Activated naive CD8-positive, alpha-beta T cell (primary cell): ENCODE results near the gene SMOC2.

Experiments used
- H3K27ac Mint-ChIP-seq: one replicate; pipeline ENCODE4 v1.8.0; 2021; ENCODE audit warnings: mixed read lengths
- H3K27me3 Mint-ChIP-seq: one replicate; pipeline ENCODE4 v1.8.0; 2021; ENCODE audit warnings: mixed read lengths
- H3K36me3 Mint-ChIP-seq: one replicate; pipeline ENCODE4 v1.8.0; 2021; ENCODE audit warnings: mixed read lengths
- H3K4me1 Mint-ChIP-seq: one replicate; pipeline ENCODE4 v1.8.0; 2021; ENCODE audit warnings: low read depth, mixed read lengths
- H3K4me3 Mint-ChIP-seq: one replicate; pipeline ENCODE4 v1.8.0; 2021; ENCODE audit warnings: mild to moderate bottlenecking, mixed read lengths
- H3K9me3 Mint-ChIP-seq: one replicate; pipeline ENCODE4 v1.8.0; 2021; ENCODE audit warnings: low read depth, mixed read lengths

The SMOC2 gene

GRCh38 chr6:168450917-168451316 is 9.9 kb downstream of the SMOC2 start:
- H3K27me3 Mint-ChIP-seq, result peaks cover 12% of the 10 kb centered on the region
- no peaks in the 10 kb centered on the region for H3K4me1 Mint-ChIP-seq
- no peak overlapping the region for H3K27ac Mint-ChIP-seq
- no peaks in the 10 kb centered on the region for H3K36me3 Mint-ChIP-seq
- no peak overlapping the region for H3K4me3 Mint-ChIP-seq
- no peaks in the 10 kb centered on the region for H3K9me3 Mint-ChIP-seq

GRCh38 chr6:168451805-168452517 is 11.0 kb downstream of the SMOC2 start:
- Mint-ChIP-seq H3K9me3 (no peaks in the 10 kb centered on the region), H3K36me3 (no peaks in the 10 kb centered on the region), H3K27ac (no peak overlapping the region)

GRCh38 chr6:168452685-168453377 is 11.8 kb downstream of the SMOC2 start:
- no peaks in the 10 kb centered on the region for H3K36me3 Mint-ChIP-seq
- no peak overlapping the region for H3K27ac Mint-ChIP-seq
- no peaks in the 10 kb centered on the region for H3K4me1 Mint-ChIP-seq
- H3K27me3 Mint-ChIP-seq, result peaks cover 9% of the 10 kb centered on the region
- H3K9me3 Mint-ChIP-seq, result no peaks in the 10 kb centered on the region
- no peak overlapping the region for H3K4me3 Mint-ChIP-seq

More at GRCh38 chr6:168451805-168452517, 11.0 kb downstream of the SMOC2 start:
- Mint-ChIP-seq H3K4me3 (no peak overlapping the region), H3K27me3 (peaks cover 9% of the 10 kb centered on the region), H3K4me1 (no peaks in the 10 kb centered on the region)

GRCh38 chr6:168455847-168456530 is 15.0 kb downstream of the SMOC2 start:
- no peak overlapping the region for H3K4me3 Mint-ChIP-seq
- H3K4me1 Mint-ChIP-seq, result no peaks in the 10 kb centered on the region
- H3K27me3 Mint-ChIP-seq, result peaks cover 6% of the 10 kb centered on the region
- no peaks in the 10 kb centered on the region for H3K36me3 Mint-ChIP-seq
- no peaks in the 10 kb centered on the region for H3K9me3 Mint-ChIP-seq
- no peak overlapping the region for H3K27ac Mint-ChIP-seq

- Mint-ChIP-seq H3K9me3 (no peaks in the 10 kb centered on the region), H3K27ac (no peak overlapping the region), H3K4me1 (no peaks in the 10 kb centered on the region), H3K36me3 (no peaks in the 10 kb centered on the region), H3K27me3 (peaks cover 4% of the 10 kb centered on the region), H3K4me3 (no peak overlapping the region)
Measured at GRCh38 chr6:168456907-168457652, 16.1 kb downstream of the SMOC2 start.

GRCh38 chr6:168457653-168457934 is 16.6 kb downstream of the SMOC2 start:
- H3K4me1 Mint-ChIP-seq, result no peaks in the 10 kb centered on the region
- peaks cover 4% of the 10 kb centered on the region for H3K27me3 Mint-ChIP-seq
- no peak overlapping the region for H3K27ac Mint-ChIP-seq
- no peaks in the 10 kb centered on the region for H3K9me3 Mint-ChIP-seq
- no peaks in the 10 kb centered on the region for H3K36me3 Mint-ChIP-seq
- H3K4me3 Mint-ChIP-seq, result no peak overlapping the region

GRCh38 chr6:168458101-168458500 is 17.1 kb downstream of the SMOC2 start:
- H3K36me3 Mint-ChIP-seq, result no peaks in the 10 kb centered on the region
- H3K27me3 Mint-ChIP-seq, result peaks cover 4% of the 10 kb centered on the region
- no peak overlapping the region for H3K27ac Mint-ChIP-seq
- H3K4me1 Mint-ChIP-seq, result no peaks in the 10 kb centered on the region
- no peak overlapping the region for H3K4me3 Mint-ChIP-seq
- H3K9me3 Mint-ChIP-seq, result no peaks in the 10 kb centered on the region

GRCh38 chr6:168459572-168459971 is 18.6 kb downstream of the SMOC2 start:
- no peak overlapping the region for H3K27ac Mint-ChIP-seq
- no peaks in the 10 kb centered on the region for H3K36me3 Mint-ChIP-seq
- no peaks in the 10 kb centered on the region for H3K27me3 Mint-ChIP-seq
- no peaks in the 10 kb centered on the region for H3K9me3 Mint-ChIP-seq
- H3K4me1 Mint-ChIP-seq, result no peaks in the 10 kb centered on the region
- H3K4me3 Mint-ChIP-seq, result no peak overlapping the region

GRCh38 chr6:168462289-168462853 is 21.4 kb downstream of the SMOC2 start:
- H3K4me1 Mint-ChIP-seq, result no peaks in the 10 kb centered on the region
- H3K27ac Mint-ChIP-seq, result no peak overlapping the region
- no peaks in the 10 kb centered on the region for H3K27me3 Mint-ChIP-seq
- no peaks in the 10 kb centered on the region for H3K9me3 Mint-ChIP-seq
- no peak overlapping the region for H3K4me3 Mint-ChIP-seq
- no peaks in the 10 kb centered on the region for H3K36me3 Mint-ChIP-seq

GRCh38 chr6:168464546-168464945 is 23.6 kb downstream of the SMOC2 start:
- Mint-ChIP-seq H3K27me3 (no peaks in the 10 kb centered on the region), H3K36me3 (no peaks in the 10 kb centered on the region), H3K27ac (no peak overlapping the region), H3K9me3 (no peaks in the 10 kb centered on the region), H3K4me3 (no peak overlapping the region), H3K4me1 (no peaks in the 10 kb centered on the region)

GRCh38 chr6:168468045-168468444 is 27.1 kb downstream of the SMOC2 start:
- Mint-ChIP-seq H3K36me3 (no peaks in the 10 kb centered on the region), H3K9me3 (no peaks in the 10 kb centered on the region), H3K4me1 (no peaks in the 10 kb centered on the region), H3K27me3 (no peaks in the 10 kb centered on the region), H3K4me3 (no peak overlapping the region), H3K27ac (no peak overlapping the region)

- H3K27ac Mint-ChIP-seq, result no peak overlapping the region
- H3K36me3 Mint-ChIP-seq, result no peaks in the 10 kb centered on the region
Measured at GRCh38 chr6:168469521-168469920, 28.5 kb downstream of the SMOC2 start.

GRCh38 chr6:168469926-168470325 is 28.9 kb downstream of the SMOC2 start:
- Mint-ChIP-seq H3K4me1 (no peaks in the 10 kb centered on the region), H3K27ac (no peak overlapping the region), H3K36me3 (no peaks in the 10 kb centered on the region), H3K4me3 (no peak overlapping the region), H3K9me3 (no peaks in the 10 kb centered on the region), H3K27me3 (peaks cover 2% of the 10 kb centered on the region)

More at GRCh38 chr6:168469521-168469920, 28.5 kb downstream of the SMOC2 start:
- peaks cover 2% of the 10 kb centered on the region for H3K27me3 Mint-ChIP-seq
- H3K4me3 Mint-ChIP-seq, result no peak overlapping the region
- no peaks in the 10 kb centered on the region for H3K4me1 Mint-ChIP-seq
- H3K9me3 Mint-ChIP-seq, result no peaks in the 10 kb centered on the region

GRCh38 chr6:168472363-168472762 is 31.4 kb downstream of the SMOC2 start:
- peaks cover 9% of the 10 kb centered on the region for H3K27me3 Mint-ChIP-seq

GRCh38 chr6:168473197-168473596 is 32.2 kb downstream of the SMOC2 start:
- Mint-ChIP-seq H3K4me1 (no peaks in the 10 kb centered on the region), H3K27me3 (peaks cover 10% of the 10 kb centered on the region), H3K27ac (no peak overlapping the region), H3K36me3 (no peaks in the 10 kb centered on the region), H3K9me3 (no peaks in the 10 kb centered on the region), H3K4me3 (no peak overlapping the region)

More at GRCh38 chr6:168472363-168472762, 31.4 kb downstream of the SMOC2 start:
- Mint-ChIP-seq H3K9me3 (no peaks in the 10 kb centered on the region), H3K4me3 (no peak overlapping the region), H3K27ac (no peak overlapping the region), H3K4me1 (no peaks in the 10 kb centered on the region), H3K36me3 (no peaks in the 10 kb centered on the region)
